NCI-H2196 treated with DMSO at 0.1 percent for 48 hours (cell line): Measurements from ENCODE around the gene SNCAIP.
A peak's percentile ranks its signal among the peaks of the same experiment; 100 is the strongest.
"Not testable (repeated sequence)": the region's sequence is repeated elsewhere in the genome, so short reads cannot be mapped to it uniquely, and the experiment has no call there.

Experiments
- DNase-seq: peaks from one replicate; lab custom pipeline; 2025; ENCODE audit not compliant: unreplicated experiment; lab: John Stamatoyannopoulos, UW

Gene SNCAIP

GRCh38 chr5:122314036-122314435 lies 2.0 kb downstream of the SNCAIP start:
- DNase-seq = no peak

DNA sequence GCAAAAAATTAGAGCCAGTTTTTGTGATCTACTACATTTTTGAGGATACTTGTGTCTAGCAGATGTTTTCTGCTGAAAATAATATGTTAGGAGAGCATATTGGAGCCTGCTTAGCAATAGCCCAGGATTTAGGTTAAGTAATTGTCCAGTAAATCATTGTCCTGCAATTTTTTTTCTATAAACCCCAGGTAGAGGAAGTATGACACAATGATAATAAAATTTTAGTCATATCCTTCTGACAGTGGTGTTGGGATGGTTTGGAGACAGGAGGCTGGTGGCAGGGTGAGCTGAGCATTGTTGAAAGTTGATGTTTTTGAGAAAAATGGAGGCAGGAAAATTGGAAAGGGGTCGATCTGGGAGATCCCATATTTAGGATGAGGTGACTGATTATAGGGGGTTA lies 3.5 kb downstream of the SNCAIP start:
- no peak for DNase-seq

GRCh38 chr5:122316656-122317055 lies 4.6 kb downstream of the SNCAIP start:
- DNase-seq = peak; percentile 80

DNA sequence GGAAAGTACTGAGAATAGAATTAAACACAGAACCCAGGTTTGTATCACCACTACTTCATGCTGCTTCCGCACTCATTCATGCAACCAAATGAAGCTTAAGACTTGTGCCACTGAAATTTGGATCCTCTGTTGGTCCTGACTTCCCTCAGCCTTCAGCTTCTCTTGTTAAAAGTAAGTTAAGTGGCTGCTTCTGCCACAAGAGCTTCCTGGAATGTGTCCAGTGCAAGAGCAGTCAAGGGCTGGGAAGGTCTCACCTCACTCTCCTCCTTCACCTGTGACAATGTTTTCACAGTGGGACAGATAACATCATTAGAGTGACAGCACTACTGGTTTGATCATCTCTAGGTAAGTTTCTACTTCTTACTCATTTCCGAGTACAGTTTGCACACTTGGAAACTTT lies 7.9 kb downstream of the SNCAIP start:
- no peak for DNase-seq

DNA sequence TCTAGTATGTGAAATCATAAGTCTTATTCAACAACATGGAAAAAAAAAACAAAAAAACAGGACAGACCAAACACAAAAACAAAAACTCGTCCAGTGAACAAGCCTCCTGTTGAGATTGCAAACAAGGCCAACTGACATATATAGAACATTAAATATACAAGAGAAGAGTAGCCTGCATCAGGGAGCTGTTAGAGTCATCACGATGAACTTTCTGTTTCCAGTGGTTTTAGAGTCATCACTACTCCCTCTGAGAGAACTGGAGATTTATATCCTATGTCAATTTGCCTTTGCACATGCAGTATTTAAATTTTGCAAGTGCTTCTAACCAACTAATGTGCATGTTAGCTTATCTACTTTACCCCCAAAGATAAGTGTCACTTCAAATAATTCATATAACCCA lies 9.9 kb downstream of the SNCAIP start:
- no peak for DNase-seq

DNA sequence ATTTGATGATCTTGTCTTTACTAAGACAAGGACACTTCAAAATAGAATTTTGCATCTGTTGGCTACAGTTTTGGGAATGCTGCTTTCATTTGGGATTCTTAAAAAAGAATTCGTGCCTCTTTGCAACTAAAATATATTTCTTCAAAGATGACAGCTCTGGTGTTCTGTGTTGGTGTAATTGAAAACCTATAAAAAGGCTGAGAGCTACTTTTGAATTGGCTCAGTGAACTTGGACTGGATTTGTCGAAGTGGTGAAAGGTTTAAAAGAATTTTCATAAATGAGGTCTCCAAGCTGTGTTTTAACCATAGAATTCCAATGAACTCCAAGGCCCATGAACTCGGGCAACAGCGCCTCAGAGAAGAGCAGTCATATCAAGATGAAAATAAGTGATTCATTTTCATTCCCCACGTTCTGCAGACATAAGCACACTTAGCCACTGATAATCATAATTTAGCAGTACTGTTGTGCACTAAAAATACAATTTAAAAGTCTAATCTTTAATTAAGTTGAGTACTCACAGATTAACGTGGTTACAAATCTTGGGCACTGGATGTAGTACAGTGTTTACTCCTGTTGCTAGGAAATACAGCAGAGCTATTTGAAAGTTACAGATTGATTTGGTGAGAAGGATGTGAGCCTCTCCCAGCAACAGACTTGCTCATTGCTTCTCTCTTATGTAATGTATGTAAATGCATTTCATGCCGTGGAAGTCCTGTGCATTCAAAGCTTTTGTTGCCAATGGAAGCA lies 10.9 kb downstream of the SNCAIP start:
- DNase-seq = no peak

GRCh38 chr5:122323738-122324137 lies 11.7 kb downstream of the SNCAIP start:
- DNase-seq = no peak

DNA sequence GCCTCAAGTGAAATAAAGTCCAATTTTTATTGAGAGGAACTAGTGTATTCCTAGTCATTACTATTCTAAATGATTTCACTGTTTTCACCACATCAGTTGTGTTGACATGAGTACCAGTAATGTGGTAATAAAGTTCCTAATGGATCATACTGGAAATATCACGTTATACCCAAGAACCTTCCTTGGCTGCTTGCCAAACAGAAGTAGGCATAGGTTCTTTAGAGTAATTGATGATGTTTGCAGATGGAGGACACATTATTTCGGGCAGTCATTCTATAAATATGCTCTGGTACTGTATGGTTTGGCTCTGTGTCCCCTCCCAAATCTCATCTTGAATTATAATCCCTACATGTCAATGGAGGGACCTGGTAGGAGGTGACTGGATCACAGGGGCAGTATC lies 15.1 kb downstream of the SNCAIP start:
- DNase-seq = no peak

GRCh38 chr5:122330881-122331280 lies 18.8 kb downstream of the SNCAIP start:
- DNase-seq = no peak

DNA sequence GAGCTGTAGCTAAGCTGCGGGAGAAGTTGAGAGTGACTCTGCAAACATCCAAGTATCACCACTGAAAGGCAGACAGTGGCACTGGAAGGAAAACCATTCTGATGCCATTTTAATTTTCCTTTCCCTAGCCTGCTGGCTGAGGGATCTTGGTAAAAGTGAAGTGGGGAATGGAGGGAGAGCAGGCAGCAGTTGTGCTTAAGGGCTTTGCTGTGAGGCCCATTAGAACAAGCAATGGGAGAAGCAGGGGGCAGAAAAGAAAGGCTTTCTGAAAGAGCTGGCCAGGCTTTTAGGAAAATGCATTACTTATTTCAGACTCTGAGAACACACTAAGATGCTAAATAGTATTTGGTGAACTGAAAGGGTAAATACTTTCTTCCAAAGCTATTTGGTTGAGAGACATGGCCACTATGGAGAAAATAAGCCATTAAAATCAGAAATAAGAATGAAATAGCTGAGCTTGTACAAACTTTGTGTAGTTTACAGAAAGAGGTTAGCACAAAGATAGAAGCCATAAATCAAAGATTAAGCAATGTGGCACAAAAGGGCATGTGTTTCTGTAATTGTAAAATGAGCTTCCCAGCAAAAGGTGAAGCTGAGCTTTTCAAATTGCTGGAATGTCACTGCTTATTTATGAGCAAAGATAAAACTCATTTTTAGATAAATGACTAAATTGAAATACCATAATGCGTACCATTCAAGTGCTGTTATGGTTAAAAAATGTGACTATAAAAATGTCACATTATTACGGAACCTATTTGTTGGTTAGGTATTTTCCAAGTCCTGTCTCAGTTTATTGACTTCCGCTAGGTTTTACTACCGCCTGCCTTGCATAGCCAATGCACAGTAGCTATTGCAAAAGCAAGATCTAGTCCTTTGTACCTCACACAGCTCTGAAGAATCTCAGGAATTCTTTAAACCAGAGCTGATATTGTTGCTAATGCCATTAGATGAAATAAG lies 20.8 kb downstream of the SNCAIP start:
- no peak for DNase-seq

GRCh38 chr5:122333564-122333963 lies 21.5 kb downstream of the SNCAIP start:
- DNase-seq = no peak

DNA sequence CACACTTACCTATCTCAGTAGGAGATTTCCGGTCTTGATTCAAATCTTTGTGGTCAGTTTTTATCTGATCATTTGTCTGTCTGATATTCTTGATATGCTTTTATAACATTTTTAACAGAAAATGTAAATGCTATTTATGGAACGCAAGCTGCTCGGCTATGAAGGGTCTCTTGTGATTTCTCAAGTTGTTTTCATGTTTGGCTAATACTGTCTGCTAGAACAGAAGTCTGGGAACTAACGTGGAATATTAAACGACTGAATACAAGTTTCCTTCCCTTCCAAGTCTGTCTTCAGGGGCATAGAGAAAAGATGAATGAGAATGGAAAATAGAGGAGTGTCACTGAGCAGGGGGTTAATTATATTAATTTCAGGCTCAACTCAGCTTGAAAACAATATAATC lies 27.6 kb downstream of the SNCAIP start:
- DNase-seq = no peak

GRCh38 chr5:122341087-122341486 lies 29.1 kb downstream of the SNCAIP start:
- no peak for DNase-seq

- no peak for DNase-seq
Observed at GRCh38 chr5:122342256-122342655, 30.2 kb downstream of the SNCAIP start.

DNA sequence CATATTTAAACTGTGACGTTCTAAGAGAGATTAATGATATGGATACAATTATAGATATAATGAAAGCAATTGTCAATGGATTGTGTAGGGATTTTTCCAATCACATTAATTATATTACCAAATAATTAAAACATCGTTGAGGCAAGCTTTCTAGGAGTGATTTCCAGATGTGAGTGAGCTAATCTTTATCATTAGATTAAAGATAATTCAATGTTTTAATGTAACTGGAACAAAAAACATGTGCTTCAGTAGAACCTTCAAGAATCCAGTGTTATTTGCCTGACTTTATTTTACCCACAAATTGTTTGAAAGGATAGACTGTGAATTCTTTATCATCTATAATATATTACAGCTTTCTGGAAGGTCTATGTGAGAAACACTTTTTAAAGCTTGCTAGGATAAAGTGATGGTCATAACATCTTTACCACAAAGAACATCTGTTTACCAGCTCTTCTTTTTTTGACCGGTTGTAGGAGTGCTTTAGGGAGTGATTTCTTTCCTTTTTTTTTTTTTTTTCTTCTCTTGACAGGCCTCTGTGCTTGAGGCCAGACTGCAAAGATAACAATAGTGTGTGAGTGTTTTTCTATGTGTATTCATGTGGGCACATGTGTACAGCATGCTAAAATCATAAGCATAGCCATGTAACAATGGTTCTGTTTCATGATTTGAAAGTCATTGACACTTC lies 35.0 kb downstream of the SNCAIP start:
- DNase-seq = no peak

GRCh38 chr5:122350496-122350895 lies 38.5 kb downstream of the SNCAIP start:
- no peak for DNase-seq

GRCh38 chr5:122351416-122352157 lies 39.5 kb downstream of the SNCAIP start:
- DNase-seq = no peak

- no peak for DNase-seq
Observed at GRCh38 chr5:122352331-122352730, 40.3 kb downstream of the SNCAIP start.

DNA sequence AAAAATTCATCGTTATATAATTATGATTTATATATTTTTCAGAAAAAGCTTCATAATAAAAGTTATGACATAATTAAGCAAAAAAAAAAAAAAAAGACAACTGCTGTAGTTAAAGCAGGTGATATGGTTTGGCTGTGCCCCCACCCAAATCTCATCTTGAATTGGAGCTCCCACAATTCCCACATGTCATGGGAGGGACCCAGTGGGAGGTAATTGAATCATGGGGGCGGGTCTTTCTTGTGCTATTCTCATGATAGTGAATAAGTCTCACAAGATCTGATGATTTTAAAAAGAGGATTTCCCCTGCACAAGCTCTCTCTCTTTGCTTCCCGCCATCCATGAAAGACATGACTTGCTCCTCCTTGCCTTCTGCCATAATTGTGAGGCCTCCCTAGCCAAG lies 41.3 kb downstream of the SNCAIP start:
- DNase-seq = not testable (repeated sequence)

GRCh38 chr5:122354293-122354692 lies 42.3 kb downstream of the SNCAIP start:
- no peak for DNase-seq

GRCh38 chr5:122355324-122355723 lies 43.3 kb downstream of the SNCAIP start:
- no peak for DNase-seq
